Measurements from ENCODE around the gene TMEM169.

- TF ChIP-seq CTCF (IDR thresholded peaks at IDR 0.05) (peak in 3 of 6 experiments; percentile 14 to 21 (median 21)), POLR2A (IDR thresholded peaks at IDR 0.05) (no peak)
These were observed 69.8 kb downstream of the TMEM169 start for GRCh38 chr2:216151313-216152025.

All from thyroid gland (tissue), 4 donors.